H54 (cell line): ENCODE data around the gene NUBPL.
"Not testable (repeated sequence)": the region's sequence is repeated elsewhere in the genome, so short reads cannot be mapped to it uniquely, and the experiment has no call there.

Experiments
- DNase-seq: peaks from one replicate; pipeline ENCODE4 v3.0.0; 2011; ENCODE audit warnings: low spot score, mixed read lengths; ENCODE audit not compliant: insufficient read length
- FAIRE-seq: peaks from 3 replicates; lab custom pipeline; 2011; peaks lifted over from hg19 to GRCh38; lab: Jason Lieb, UNC
- POLR2A ChIP-seq: IDR thresholded peaks from 2 replicates; pipeline ENCODE4 v1.6.1; 2011; ENCODE audit warnings: low read depth, mild to moderate bottlenecking, low read length

Gene NUBPL

DNA sequence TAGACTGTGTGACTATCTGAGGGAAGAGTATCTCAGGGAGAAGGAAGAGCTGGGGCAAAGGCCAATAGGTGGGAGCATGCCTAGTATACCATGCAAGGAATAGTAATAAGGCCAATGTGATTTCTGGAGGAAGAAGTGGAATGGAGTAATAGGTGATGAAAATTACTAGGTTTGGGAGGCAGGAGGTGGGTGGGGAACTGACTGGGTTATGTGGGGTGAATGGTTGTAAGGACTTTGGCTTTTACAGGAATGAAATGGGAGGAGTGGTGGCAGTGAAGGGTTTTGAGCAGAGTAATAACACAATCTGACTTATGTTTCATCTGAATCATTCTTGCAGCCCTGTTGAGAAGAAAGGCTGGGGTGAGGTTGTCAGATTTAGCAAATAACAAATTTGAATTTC, 30.9 kb downstream of the NUBPL start:
- no peak for TF ChIP-seq POLR2A
- FAIRE-seq, result no peak
- no peak for DNase-seq

DNA sequence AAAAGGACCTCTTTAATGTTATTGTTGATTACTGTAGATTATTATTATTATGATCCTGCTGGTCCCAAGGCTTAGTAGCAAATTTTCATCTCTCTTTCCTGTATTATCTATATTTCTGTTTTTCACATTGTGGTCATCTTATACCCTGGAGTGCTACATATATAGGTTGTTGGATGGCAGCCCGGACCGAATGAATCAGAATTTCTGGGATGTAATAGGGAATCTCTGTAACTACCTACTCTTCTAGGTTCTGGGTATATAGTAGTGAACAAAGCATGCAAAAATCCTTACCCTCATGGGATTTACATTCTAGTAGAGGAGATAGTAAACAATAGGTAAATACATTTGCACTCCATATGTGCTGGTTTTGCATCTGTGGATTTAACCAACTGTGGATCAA, 31.4 kb downstream of the NUBPL start:
- TF ChIP-seq POLR2A, result no peak
- FAIRE-seq, result no peak
- DNase-seq, result no peak

DNA sequence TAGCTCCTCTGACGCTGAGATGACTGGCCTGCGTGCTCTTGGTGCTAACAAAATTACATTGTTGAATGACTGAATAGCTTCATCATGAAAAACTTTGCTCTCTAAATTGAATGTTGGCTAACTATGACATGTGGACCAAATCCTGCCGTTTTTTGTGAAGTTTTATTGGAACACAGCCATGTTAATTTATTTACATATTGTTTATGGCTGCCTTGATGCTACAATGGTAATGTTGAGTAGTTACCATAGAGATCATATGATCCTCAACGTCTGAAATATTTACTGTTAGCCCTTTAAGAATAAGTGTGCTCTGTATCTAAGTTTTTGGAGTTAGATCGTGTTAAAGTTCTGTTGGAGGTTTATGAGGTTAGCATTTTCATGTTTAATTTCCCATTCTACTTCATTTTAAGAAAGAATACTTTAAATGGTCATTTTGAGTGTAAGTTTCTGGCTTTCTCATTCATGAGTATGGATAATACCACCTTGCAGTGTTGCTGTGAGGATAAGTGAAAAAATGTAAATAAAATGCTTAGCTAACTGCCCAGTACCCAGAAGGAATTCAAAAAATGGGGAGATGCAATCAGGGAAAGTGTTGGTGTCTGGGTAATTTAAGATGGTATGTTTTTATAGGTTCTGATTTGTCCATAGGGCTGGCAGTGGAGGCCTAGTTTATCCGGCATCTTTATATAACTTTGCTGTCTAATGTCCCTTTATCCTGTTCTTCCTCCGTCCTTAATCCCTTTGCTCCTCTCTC, 35.3 kb downstream of the NUBPL start:
- DNase-seq (no peak), FAIRE-seq (no peak)
- TF ChIP-seq POLR2A, result no peak

DNA sequence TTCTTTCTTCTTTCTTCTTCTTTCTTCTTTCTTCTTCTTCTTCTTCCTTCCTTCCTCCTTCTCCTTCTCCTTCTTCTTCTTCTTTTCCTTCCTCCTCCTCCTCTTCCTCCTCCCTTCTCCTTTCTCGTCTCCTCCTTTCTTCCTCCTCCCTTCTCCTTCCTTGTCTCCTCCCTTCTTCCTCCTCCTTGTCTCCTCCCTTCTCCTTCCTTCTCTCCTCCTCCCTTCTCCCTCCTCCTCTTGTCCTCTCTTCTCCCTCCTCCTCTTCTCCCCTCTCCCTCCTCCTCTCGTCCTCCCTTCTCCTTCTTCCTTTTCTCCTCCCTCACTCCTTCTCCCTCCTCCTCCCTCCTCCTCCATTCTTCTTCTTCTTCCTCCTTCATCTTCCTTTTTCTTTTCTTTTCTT, 44.5 kb downstream of the NUBPL start:
- no peak for FAIRE-seq
- no peak for TF ChIP-seq POLR2A
- DNase-seq, result no peak

DNA sequence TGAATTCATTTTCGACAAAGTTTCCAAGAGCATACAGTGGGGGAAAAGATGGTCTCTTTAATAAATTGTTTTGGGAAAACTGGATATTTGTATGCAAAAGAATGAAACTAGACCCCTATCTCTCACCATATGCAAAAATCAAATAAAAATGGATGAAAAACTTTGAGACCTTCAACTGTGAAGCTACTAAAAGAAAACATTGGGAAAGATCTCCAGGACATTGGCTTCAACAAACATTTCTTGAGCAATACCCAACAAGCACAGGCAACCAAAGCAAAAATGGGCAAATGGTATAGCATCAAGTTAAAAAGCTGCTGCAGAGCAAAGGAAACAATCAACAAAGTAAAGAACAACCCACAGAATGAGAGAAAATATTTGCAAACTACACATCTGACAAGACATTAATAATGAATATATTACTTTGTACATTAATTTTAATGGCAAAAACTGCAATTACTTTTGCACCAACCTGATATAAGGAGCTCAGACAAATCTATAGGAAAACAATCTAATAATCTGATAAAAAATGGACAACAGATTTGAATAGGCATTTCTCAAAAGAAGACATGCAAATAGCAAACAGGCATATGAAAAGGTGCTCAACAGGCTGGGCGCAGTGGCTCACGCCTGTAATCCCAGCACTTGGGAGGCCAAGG, 50.7 kb downstream of the NUBPL start:
- FAIRE-seq (no peak), DNase-seq (no peak)
- TF ChIP-seq POLR2A, result no peak

DNA sequence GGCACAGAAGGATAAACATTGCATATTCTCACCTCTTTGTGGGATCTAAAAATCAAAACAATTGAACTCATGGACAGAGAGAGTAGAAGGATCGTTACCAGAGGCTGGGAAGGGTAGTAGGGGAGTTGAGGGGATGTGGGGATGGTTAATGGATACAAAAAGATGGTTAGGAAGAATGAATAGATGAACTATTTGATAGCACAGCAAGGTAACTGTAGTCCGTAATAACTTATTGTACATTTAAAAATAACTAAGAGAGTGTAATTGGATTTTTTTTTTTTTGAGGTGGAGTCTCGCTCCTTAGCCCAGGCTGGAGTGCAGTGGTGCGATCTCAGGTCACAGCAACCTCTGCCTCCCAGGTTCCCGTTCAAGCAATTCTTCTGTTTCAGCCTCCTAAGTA, 52.0 kb downstream of the NUBPL start:
- TF ChIP-seq POLR2A, result no peak
- DNase-seq (no peak), FAIRE-seq (no peak)

DNA sequence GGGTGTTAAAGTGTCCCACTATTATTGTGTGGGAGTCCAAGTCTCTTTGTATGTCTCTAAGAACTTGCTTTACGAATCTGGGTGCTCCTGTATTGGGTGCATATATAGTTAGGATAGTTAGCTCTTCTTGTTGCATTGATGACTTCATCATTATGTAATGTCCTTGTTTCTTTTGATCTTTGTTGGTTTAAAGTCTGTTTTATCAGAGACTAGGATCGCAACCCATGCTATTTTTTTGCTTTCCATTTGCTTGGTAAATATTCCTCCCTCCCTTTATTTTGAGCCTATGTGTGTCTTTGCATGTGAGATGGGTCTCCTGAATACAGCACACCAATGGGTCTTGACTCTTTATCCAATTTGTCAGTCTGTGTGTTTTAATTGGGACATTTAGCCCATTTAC, 57.7 kb downstream of the NUBPL start:
- DNase-seq, FAIRE-seq: not testable (repeated sequence)

DNA sequence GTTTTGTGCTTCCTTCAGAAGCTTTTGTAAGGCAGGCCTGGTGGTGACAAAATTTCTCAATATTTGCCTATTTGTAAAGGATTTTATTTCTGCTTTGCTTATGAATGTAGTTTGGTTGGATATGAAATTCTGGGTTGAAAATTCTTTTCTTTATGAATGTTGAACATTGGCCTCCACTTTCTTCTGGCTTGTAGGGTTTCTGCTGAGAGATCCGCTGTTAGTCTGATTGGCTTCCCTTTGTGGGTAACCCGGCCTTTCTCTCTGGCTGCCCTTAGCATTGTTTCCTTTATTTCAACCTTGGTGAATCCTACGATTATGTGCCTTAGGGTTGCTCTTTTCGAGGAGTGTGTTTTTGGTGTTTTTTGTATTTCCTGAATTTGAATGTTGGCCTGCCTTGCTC, 58.2 kb downstream of the NUBPL start:
- no peak for DNase-seq
- TF ChIP-seq POLR2A, result no peak
- no peak for FAIRE-seq

DNA sequence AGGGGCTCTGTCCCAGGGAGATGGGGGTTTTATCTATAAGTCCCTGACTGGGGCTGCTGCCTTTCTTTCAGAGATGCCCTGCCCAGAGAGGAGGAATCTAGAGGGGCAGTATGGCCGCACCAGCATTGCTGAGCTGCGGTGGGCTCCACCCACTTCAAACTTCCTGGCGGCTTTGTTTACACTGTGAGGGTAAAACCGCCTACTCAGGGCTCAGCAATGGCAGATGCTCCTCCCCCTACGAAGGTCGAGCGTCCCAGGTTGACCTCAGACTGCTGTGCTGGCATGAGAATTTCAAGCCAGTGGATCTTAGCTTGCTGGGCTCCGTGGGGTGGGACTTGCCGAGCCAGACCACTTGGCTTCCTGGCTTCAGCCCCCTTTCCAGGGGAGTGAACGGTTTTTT, 59.7 kb downstream of the NUBPL start:
- not testable (repeated sequence) for DNase-seq, FAIRE-seq

DNA sequence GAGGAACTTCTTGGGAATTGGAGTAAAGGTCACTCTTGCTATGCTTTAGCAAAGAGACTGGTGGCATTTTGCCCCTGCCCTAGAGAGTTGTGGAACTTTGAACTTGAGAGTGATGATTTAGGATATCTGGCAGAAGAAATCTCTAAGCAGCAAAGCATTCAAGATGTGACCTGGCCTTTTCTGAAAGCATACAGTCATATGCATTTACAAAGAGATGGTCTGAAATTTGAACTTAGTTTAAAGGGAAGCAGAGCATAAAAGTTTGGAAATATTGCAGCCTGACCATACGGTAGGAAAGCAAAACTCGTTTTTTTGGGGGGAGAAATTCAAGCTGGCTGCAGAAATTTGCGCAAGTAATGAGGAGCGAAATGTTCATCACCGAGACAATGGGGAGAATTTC, 60.9 kb downstream of the NUBPL start:
- no peak for TF ChIP-seq POLR2A
- no peak for DNase-seq
- FAIRE-seq, result no peak

DNA sequence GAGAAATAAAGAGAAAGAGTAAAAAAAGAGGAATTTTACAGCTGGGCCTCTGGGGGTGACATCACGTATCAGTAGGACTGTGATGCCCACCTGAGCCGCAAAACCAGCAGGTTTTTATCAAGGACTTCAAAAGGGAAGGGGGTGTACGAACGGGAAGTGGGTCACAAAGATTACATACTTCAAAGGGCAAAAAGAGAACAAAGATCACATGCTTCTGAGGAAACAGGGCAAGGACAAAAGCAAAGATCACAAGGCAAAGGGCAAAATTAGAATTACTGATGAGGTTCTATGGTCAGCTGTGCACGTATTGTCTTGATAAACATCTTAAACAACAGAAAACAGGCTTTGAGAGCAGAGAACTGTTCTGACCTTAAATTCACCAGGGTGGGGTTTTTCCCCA, 91.7 kb downstream of the NUBPL start:
- DNase-seq, FAIRE-seq: not testable (repeated sequence)

DNA sequence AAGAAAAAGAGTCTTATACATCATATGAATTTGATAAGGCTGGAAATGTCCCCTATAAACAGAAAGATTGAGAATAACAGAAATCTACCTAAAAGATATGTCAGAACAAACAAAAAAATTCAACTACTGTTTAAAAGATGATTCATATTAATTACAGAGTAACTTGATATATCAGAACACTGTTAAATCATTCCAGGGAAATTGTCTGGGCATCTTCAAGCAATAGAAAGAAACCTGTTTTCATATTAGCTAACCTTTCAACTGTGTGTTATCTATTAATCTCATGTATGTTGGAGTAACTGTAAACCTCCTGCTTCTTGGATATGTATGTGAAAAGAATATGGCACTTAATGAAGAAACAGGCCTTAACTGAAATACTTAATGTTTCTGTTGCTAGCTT, 96.7 kb downstream of the NUBPL start:
- no peak for FAIRE-seq

DNA sequence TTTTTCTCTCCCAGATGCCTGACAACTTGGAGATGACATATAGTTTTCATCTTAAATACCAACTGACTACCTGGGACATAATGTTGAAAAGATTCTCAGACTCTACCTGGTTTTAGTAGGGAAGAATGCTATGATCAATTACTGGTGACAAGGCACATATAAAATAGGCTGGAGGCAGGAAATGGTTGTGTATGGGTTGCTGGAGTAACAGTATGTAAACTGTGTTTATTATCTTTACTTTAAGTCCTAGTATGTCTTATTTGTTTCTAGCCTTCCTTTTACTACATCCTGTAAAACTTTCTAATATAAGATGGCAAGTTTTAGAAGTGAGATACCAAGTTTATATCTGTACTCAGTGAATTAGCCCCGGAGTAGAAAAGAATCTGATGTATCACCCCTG, 98.1 kb downstream of the NUBPL start:
- DNase-seq, result no peak
- no peak for FAIRE-seq
- no peak for TF ChIP-seq POLR2A

More for the DNA sequence above, 96.7 kb downstream of the NUBPL start:
- no peak for TF ChIP-seq POLR2A
- DNase-seq, result no peak

DNA sequence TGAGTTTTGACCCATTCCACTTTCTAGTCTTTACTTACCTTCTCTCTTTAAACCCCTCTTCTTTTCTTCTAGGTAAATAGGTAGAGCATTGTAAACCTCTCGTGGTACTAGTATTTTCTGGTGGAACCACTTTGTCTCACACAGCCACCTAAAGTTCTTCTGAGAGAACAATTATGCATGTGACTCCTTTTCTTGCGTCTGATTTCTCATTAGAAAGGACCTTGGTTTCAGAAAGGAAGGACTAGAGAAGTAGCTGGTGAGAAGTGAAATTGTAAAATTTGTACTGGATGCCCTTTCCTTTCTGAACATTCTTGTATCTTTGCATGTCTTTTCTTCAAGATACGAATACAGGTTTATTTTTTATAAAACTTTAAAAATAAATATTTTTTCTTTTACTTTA, 99.0 kb downstream of the NUBPL start:
- no peak for FAIRE-seq
- TF ChIP-seq POLR2A, result no peak
- DNase-seq, result no peak

DNA sequence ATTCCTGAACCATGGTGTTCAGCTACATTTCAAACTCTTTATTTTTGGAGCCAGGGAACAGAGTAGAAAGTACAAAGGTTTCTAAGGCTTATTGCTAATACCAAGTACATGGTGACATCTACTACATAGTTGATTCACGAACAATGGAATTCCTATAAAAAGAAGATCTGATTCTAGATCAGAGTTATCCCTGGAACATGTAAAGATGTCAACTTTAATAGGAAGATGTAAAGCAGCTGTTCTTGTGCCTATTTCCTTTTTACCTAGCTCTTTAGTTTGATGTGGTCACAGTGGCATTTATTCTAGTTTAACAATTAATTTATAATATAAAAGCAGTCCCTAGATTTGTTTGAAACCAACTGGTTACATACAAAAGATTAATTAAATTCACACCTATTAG, 99.5 kb downstream of the NUBPL start:
- DNase-seq (no peak), FAIRE-seq (no peak)
- no peak for TF ChIP-seq POLR2A
